ENCODE results near the gene MDK. TPM values are rescaled to one million over a fixed set of nuclear protein-coding genes. Genes with fewer than 3 reads are reported as not detected.

MDK gene, protein sequence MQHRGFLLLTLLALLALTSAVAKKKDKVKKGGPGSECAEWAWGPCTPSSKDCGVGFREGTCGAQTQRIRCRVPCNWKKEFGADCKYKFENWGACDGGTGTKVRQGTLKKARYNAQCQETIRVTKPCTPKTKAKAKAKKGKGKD
- 19.2 and 28.7 TPM in 2 replicates for total RNA-seq

DNA sequence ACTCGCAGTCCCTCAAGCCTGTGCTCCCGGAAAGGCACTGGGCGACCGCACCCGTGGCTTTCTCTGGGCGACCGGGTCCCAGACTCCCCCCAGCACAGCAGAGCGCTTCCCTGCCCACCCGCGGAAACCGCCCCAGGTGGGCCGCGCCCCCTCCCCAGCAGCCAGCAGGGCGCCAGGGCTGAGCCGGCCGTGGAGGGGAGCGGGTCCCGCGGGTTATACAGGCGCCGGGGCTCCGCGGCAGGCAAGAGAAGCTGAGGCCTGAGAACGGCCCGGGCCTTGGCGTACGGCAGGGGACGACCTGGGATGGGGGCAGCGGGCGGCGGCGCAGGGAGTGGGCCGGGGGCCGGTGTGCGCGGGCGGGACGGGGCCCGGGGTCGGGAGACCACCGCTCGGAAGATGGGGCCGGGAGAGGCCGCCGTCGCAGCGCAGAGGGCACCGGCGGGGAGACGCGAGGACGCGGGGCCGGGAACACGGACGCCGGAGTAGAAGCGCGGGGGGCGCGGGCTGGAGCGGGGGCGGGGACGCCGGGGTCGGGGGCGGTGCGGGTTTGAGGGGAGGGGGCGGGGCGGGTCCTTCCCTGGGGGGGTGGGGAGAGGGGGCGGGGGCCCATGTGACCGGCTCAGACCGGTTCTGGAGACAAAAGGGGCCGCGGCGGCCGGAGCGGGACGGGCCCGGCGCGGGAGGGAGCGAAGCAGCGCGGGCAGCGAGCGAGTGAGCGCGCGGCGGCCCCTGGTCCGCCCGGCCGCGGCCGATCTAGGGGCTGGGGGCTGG is at the start of gene MDK:
Gene MDK, plus strand, starts transcription at position 622 of the 771 bp plus-strand sequence. CDS start 389 bp downstream, outside the sequence.

DNA sequence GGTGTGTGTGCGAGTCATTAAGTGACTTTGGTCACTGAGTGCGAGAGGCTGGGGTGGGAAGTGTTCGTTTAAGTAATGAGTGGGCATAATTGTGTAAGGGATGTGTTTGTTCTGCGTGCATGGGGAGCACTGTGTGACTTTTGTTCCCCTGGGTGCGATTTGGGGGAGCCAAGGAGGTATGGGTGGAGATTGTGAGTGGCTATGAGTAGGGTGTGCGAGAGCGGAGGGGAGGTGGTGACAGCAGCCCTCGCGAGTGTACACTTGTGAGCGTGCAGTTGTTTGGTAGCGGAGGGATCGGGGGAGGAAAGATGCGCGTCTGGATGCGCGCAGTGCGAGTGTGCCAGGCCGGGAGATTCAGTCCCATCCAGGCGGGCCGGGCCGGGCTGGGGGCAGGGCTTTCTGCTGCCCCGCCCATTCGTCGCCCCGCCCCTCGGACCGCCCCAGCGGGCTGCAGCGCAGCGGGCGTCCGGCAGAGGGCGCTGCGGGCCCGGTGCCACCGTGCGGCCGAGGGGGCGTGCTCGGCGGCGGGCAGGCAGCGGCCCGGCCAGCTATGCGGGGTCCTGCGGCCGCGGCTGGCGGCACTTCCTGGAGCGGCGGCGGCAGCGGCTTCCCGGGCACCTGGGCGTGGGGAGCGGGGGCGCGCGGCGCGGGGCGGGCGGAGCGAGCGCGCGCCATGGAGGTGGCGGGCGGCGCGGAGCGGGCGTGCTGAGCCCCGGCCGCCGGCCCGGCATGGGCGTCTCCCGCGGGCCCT is 34.4 kb upstream of the MDK start, which contains the start of gene DGKZ:
Gene DGKZ, plus strand, starts transcription at position 578 of the 751 bp plus-strand sequence. CDS start 197 bp downstream, outside the sequence.

DNA sequence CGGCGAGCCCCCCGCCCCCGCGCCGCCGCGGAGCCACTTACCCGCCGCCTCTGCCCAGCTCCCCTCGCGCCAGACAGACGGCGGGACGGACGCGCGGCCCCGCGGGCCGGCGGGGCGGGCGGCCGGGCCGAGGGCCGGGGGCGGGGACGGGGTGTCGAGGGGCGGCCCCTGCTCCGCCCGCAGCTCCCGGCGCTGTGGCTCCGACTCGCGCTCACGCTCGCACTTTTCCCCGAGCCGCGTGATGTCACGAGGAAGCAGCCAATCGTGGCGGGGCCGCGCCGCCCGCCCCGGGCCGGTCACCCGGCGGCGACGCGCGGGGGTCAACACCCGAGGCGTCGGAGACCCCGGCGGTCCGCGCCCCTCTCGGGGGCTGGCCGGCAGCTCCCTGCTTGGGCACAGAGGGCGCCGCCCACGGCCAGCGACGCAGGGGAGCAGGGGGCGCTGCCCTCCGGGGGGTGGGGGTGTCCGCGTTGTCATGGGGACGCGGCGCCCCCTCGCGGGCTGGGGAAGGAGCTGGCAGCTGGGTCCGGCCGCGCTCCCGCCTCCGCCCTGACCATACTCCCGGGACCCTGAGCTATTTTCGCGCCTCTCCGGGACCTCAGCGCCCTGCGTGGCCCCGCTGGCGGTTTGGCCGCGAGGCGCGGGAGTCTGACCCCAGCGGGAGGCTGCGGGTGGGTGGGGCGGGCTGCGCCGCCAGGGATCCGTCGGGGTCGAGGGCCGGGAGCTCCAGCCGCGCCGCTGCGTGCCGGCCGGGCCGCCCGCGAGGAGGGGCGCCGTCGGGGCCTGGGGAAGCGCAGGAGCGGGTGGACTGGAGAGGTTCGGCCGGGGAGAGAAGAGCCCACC is 10.3 kb downstream of the MDK start, which contains the start of gene CHRM4:
Gene CHRM4, minus strand, starts transcription at position 199 of the 843 bp plus-strand sequence. CDS start 5,219 bp downstream, outside the sequence.

Other genes with a start within 250 kb of the MDK start
- under 0.01 TPM in 1 of 2 replicates, not detected in the other for gene CREB3L1, start 104.0 kb upstream of the MDK start, total RNA-seq
- 41.3 and 46.0 TPM in 2 replicates for gene DGKZ, start 34.2 kb upstream of the MDK start, total RNA-seq
- gene CHRM4, start 10.1 kb downstream of the MDK start, total RNA-seq: not detected in 2 replicates
- gene AMBRA1, start 212.4 kb downstream of the MDK start, total RNA-seq: 15.3 and 27.7 TPM in 2 replicates
- gene HARBI1, start 235.6 kb downstream of the MDK start, total RNA-seq: 3.9 and 5.1 TPM in 2 replicates
- 27.5 and 43.1 TPM in 2 replicates for gene ATG13, start 235.9 kb downstream of the MDK start, total RNA-seq